ENCODE data around the gene NPBWR2.

- TF ChIP-seq RAD21 (IDR thresholded peaks at IDR 0.05; ENCODE audit: low read length) (no peak), GABPA (IDR thresholded peaks at IDR 0.05; ENCODE audit: low read depth) (no peak), FOXM1 (IDR thresholded peaks at IDR 0.05; ENCODE audit: low read depth) (no peak)
Measured at GRCh38 chr20:64108731-64109681, 1.6 kb upstream of the NPBWR2 start.

All from SK-N-SH (cell line).